MM.1S (cell line): ENCODE data around the gene HLA-DMB.

ENCODE experiments used
- CTCF ChIP-seq: fragments of 300-600 bp; sonication (generic); IDR thresholded peaks from 2 replicates; pipeline ENCODE4 v1.5.1; 2016; ENCODE audit warnings: antibody characterized with exemption, low read length, mixed read lengths
- EZH2 ChIP-seq: fragments of 300-600 bp; sonication (generic); optimal IDR thresholded peaks from 2 replicates; pipeline ENCODE3; 2017; ENCODE audit warnings: low read depth, mild to moderate bottlenecking, antibody characterized with exemption, low read length, mixed read lengths
- EZH2phosphoT487 ChIP-seq: fragments of 300-600 bp; sonication (generic); IDR thresholded peaks from 2 replicates; pipeline ENCODE4 v1.6.1; 2018; ENCODE audit warnings: antibody characterized with exemption, low read length

- TF ChIP-seq CTCF (no peak), EZH2phosphoT487 (no peak), EZH2 (no peak)
Measured at GRCh38 chr6:32979720-32980487, 39.1 kb upstream of the HLA-DMB start.
